Pons (tissue), 1 donor: ENCODE measurements around the gene TNFSF8.

ENCODE experiments used
- DNase-seq: peaks from one replicate; pipeline ENCODE4 v3.0.0-alpha.2; 2016; ENCODE audit warnings: low spot score

The TNFSF8 gene

GRCh38 chr9:114905170-114905940 is 25.0 kb downstream of the TNFSF8 start:
- DNase-seq: no peak

GRCh38 chr9:114902786-114903524 is 27.4 kb downstream of the TNFSF8 start:
- DNase-seq: no peak

- no peak for DNase-seq
These were observed 29.2 kb downstream of the TNFSF8 start for GRCh38 chr9:114900942-114901802.

- no peak for DNase-seq
These were observed 30.4 kb downstream of the TNFSF8 start for GRCh38 chr9:114899995-114900394.

GRCh38 chr9:114899461-114899860 is 30.9 kb downstream of the TNFSF8 start:
- no peak for DNase-seq

GRCh38 chr9:114898741-114899140 is 31.6 kb downstream of the TNFSF8 start:
- DNase-seq: peak; percentile 43

- no peak for DNase-seq
These were observed 33.2 kb downstream of the TNFSF8 start for GRCh38 chr9:114897196-114897595.

- no peak for DNase-seq
These were observed 34.0 kb downstream of the TNFSF8 start for GRCh38 chr9:114896344-114896743.

- DNase-seq: no peak
These were observed 34.8 kb downstream of the TNFSF8 start for GRCh38 chr9:114895521-114895991.

- peak; percentile 48 for DNase-seq
These were observed 35.6 kb downstream of the TNFSF8 start for GRCh38 chr9:114894609-114895433.

GRCh38 chr9:114894206-114894605 is 36.2 kb downstream of the TNFSF8 start:
- no peak for DNase-seq

GRCh38 chr9:114893221-114894010 is 37.0 kb downstream of the TNFSF8 start:
- DNase-seq: no peak

- no peak for DNase-seq
These were observed 40.6 kb downstream of the TNFSF8 start for GRCh38 chr9:114889802-114890224.

GRCh38 chr9:114888607-114889006 is 41.8 kb downstream of the TNFSF8 start:
- no peak for DNase-seq

GRCh38 chr9:114887963-114888362 is 42.4 kb downstream of the TNFSF8 start:
- DNase-seq: no peak

GRCh38 chr9:114884787-114885452 is 45.5 kb downstream of the TNFSF8 start:
- DNase-seq: no peak

- no peak for DNase-seq
These were observed 46.7 kb downstream of the TNFSF8 start for GRCh38 chr9:114883709-114884108.

- no peak for DNase-seq
These were observed 50.1 kb downstream of the TNFSF8 start for GRCh38 chr9:114880291-114880745.

GRCh38 chr9:114878879-114879564 is 51.4 kb downstream of the TNFSF8 start:
- no peak for DNase-seq
